NB4 (cell line): Measurements from ENCODE around the gene KRT28.

Source experiments
- DNase-seq: peaks from one replicate; pipeline ENCODE4 v3.0.0; 2010; ENCODE audit warnings: low read depth
- H3K4me3 ChIP-seq: one replicate; pipeline ENCODE4 v1.5.1; 2011; ENCODE audit warnings: mild to moderate bottlenecking, low read depth, low read length, moderate library complexity
- CTCF ChIP-seq: IDR thresholded peaks from one replicate; pipeline ENCODE4 v1.5.1; 2012; ENCODE audit warnings: low read depth, low read length
- MAX ChIP-seq: IDR thresholded peaks from 2 replicates; pipeline ENCODE4 v1.6.1; 2011; ENCODE audit warnings: low read depth, low read length
- MYC ChIP-seq: IDR thresholded peaks from 2 replicates; pipeline ENCODE4 v1.6.1; 2011; ENCODE audit warnings: low read depth, low read length
- POLR2A ChIP-seq: IDR thresholded peaks from 2 replicates; pipeline ENCODE4 v1.6.1; 2011; ENCODE audit warnings: mild to moderate bottlenecking; ENCODE audit not compliant: insufficient read length; ENCODE audit errors: extremely low read depth

The KRT28 gene

GRCh38 chr17:40799859-40800258, at the start of gene KRT28:
TSS of gene KRT28 (minus strand) at chr17:40799959. CDS start at chr17:40799893, 66 bp downstream.
- no peak for DNase-seq
- no peak for TF ChIP-seq MAX
- no peak for TF ChIP-seq MYC

GRCh38 chr17:40848583-40849235, 49.0 kb upstream of the KRT28 start:
- H3K4me3 ChIP-seq = no peak overlapping the region
- TF ChIP-seq POLR2A (no peak), MYC (no peak), MAX (no peak), CTCF (no peak)
- DNase-seq = no peak

More at GRCh38 chr17:40799859-40800258, at the start of gene KRT28:
- H3K4me3 ChIP-seq = no peak within 1 kb of the TSS

GRCh38 chr17:40846515-40847144, 46.9 kb upstream of the KRT28 start:
- no peak overlapping the region for H3K4me3 ChIP-seq
- no peak for DNase-seq
- TF ChIP-seq POLR2A (no peak), CTCF (no peak), MYC (no peak)

GRCh38 chr17:40844671-40845107, 44.9 kb upstream of the KRT28 start:
- no peak for TF ChIP-seq MAX
- TF ChIP-seq POLR2A = no peak
- no peak for TF ChIP-seq CTCF
- TF ChIP-seq MYC = no peak
- DNase-seq = no peak
- no peak overlapping the region for H3K4me3 ChIP-seq

GRCh38 chr17:40843242-40843641, 43.5 kb upstream of the KRT28 start:
- TF ChIP-seq POLR2A (no peak), MYC (no peak), CTCF (no peak), MAX (no peak)
- no peak for DNase-seq
- no peak overlapping the region for H3K4me3 ChIP-seq

- DNase-seq = no peak
- H3K4me3 ChIP-seq = no peak overlapping the region
- no peak for TF ChIP-seq POLR2A
- no peak for TF ChIP-seq MYC
- no peak for TF ChIP-seq MAX
- TF ChIP-seq CTCF = no peak
These were observed 41.5 kb upstream of the KRT28 start for GRCh38 chr17:40841246-40841645.
